ENCODE measurements around the gene GNAI3.

GRCh38 chr1:109639841-109640184 lies 91.4 kb downstream of the GNAI3 start:
- TF ChIP-seq POLR2A (IDR thresholded peaks at IDR 0.05): no peak
- no peak for TF ChIP-seq CTCF (IDR thresholded peaks at IDR 0.05)
